Nephron (organoid): ENCODE measurements around the gene AMMECR1.

Experiments used
- H3K27ac Mint-ChIP-seq, 3 experiments: 2 replicates each; pipeline ENCODE4 v1.8.0; 2020; ENCODE audit warnings: mixed read lengths in 3 of 3, mild to moderate bottlenecking in 2 of 3, moderate library complexity in 1 of 3
- H3K27me3 Mint-ChIP-seq: 2 replicates; pipeline ENCODE4 v1.8.0; 2021; ENCODE audit warnings: low read depth, mild to moderate bottlenecking, moderate library complexity, mixed read lengths
- H3K36me3 Mint-ChIP-seq: 2 replicates; pipeline ENCODE4 v1.8.0; 2020; ENCODE audit warnings: low read depth, mixed read lengths
- H3K4me1 Mint-ChIP-seq: 2 replicates; pipeline ENCODE4 v1.8.0; 2020; ENCODE audit warnings: mixed read lengths
- H3K4me3 Mint-ChIP-seq, 3 experiments: 2 replicates each; pipeline ENCODE4 v1.8.0; 2020; ENCODE audit warnings: mild to moderate bottlenecking in 3 of 3, mixed read lengths in 3 of 3, moderate library complexity in 2 of 3
- H3K9me3 Mint-ChIP-seq: 2 replicates; pipeline ENCODE4 v1.8.0; 2020; ENCODE audit warnings: mixed read lengths
- TF ChIP-seq, protein P1 (sequence below), 3 experiments: fragments of 200-600 bp; sonication (generic); IDR thresholded peaks; one replicate each; pipeline ENCODE4 v1.5.0; 2021; ENCODE audit warnings: antibody characterized with exemption in 3 of 3; ENCODE audit not compliant: unreplicated experiment in 3 of 3

The AMMECR1 gene

DNA sequence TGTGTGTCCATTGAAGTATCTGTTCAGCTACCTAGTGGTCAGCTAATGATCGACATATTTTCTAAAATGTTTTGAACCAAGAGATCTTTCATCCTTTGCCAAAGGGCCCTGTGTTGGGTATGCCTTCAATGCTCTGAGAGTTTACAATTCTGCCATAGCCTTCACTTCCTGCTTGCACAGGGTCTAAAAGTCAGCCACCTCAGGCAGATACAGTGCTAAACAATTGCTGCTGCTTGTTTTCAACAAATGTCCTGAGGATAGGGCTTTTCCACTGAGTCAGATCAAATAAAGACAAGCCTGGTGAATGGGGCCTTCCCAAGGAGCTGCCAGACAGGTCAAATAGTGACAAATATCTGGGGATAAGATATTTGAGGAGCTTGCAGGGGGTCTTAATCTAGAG lies 16.7 kb downstream of the AMMECR1 start:
- Mint-ChIP-seq H3K4me1 (no peaks in the 10 kb centered on the region), H3K4me3 (no peak overlapping the region), H3K27me3 (no peaks in the 10 kb centered on the region), H3K27ac (no peak overlapping the region), H3K9me3 (peaks cover 14% of the 10 kb centered on the region), H3K36me3 (peaks cover 28% of the 10 kb centered on the region)
- TF ChIP-seq, protein P1, sequence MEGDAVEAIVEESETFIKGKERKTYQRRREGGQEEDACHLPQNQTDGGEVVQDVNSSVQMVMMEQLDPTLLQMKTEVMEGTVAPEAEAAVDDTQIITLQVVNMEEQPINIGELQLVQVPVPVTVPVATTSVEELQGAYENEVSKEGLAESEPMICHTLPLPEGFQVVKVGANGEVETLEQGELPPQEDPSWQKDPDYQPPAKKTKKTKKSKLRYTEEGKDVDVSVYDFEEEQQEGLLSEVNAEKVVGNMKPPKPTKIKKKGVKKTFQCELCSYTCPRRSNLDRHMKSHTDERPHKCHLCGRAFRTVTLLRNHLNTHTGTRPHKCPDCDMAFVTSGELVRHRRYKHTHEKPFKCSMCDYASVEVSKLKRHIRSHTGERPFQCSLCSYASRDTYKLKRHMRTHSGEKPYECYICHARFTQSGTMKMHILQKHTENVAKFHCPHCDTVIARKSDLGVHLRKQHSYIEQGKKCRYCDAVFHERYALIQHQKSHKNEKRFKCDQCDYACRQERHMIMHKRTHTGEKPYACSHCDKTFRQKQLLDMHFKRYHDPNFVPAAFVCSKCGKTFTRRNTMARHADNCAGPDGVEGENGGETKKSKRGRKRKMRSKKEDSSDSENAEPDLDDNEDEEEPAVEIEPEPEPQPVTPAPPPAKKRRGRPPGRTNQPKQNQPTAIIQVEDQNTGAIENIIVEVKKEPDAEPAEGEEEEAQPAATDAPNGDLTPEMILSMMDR (IDR thresholded peaks at IDR 0.05; ENCODE audit: unreplicated experiment in 3 of 3): no peak

DNA sequence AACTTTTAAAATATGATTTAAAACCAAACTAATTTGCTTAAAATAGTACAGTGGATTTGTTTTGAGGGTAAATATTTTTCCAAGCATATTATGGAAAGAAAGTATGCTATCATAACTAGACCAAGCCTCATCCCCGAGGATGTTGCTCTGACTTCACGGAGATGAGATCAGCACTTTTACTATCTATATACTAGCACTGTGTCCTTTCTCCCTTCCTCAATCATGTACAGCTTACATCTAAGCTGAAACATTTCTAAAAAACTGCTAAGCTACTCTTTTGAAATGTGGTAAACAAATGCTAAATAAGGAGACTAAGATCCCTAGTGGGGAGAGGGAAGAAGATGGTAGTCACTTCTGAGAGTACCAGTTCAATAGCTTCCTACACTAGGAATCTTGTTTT lies 23.8 kb downstream of the AMMECR1 start:
- H3K27ac Mint-ChIP-seq: no peak overlapping the region
- TF ChIP-seq, protein P1 (IDR thresholded peaks at IDR 0.05; ENCODE audit: unreplicated experiment in 3 of 3): no peak

DNA sequence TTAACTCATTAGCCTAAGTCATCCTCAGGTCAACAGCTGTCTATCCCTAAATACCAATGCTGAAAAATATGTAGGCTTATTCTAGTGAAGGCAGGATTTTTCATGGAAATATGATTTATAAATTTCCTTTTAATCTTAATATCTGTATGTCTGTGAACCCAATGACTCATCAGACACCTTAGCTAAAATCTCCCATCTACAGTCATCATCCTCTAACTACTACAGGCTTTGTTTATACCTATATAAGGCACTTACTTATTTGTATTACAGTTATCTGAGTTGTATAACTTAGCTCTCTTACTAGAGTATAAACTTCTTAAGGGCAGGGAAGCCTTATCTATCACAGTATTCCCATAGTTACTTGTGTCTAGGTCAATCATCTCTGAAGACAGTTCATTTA lies 24.2 kb downstream of the AMMECR1 start:
- Mint-ChIP-seq H3K36me3 (peaks cover 30% of the 10 kb centered on the region), H3K9me3 (peaks cover 17% of the 10 kb centered on the region), H3K27ac (no peak overlapping the region), H3K4me1 (no peaks in the 10 kb centered on the region), H3K27me3 (no peaks in the 10 kb centered on the region), H3K4me3 (no peak overlapping the region)
- TF ChIP-seq, protein P1 (IDR thresholded peaks at IDR 0.05; ENCODE audit: unreplicated experiment in 3 of 3): no peak

More for the DNA sequence above, 23.8 kb downstream of the AMMECR1 start:
- H3K27me3 Mint-ChIP-seq: no peaks in the 10 kb centered on the region
- H3K4me3 Mint-ChIP-seq: no peak overlapping the region
- peaks cover 30% of the 10 kb centered on the region for H3K36me3 Mint-ChIP-seq
- peaks cover 17% of the 10 kb centered on the region for H3K9me3 Mint-ChIP-seq
- H3K4me1 Mint-ChIP-seq: no peaks in the 10 kb centered on the region

DNA sequence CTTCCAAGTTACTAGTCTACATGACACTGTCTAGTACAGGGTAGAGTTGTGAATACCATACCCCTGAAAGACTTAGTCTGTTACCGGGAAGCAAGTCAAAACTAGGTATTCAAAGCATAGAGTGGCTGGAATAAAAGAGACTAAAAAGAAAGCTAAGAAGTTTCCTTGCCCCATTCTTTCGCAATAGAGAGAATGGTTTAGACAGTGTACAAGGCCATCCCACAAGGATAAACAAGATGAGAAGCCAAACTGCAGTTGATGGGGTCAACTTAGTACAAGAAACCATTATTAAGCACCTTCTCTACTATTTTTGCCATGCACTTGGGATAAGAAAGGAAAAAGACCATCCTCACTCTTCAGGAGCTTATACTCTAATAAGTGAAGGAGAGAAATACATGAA lies 30.3 kb downstream of the AMMECR1 start:
- Mint-ChIP-seq H3K9me3 (no peaks in the 10 kb centered on the region), H3K27me3 (no peaks in the 10 kb centered on the region), H3K4me3 (no peak overlapping the region), H3K27ac (no peak overlapping the region), H3K4me1 (no peaks in the 10 kb centered on the region), H3K36me3 (peaks cover 20% of the 10 kb centered on the region)
- TF ChIP-seq, protein P1 (IDR thresholded peaks at IDR 0.05; ENCODE audit: unreplicated experiment in 3 of 3): no peak

DNA sequence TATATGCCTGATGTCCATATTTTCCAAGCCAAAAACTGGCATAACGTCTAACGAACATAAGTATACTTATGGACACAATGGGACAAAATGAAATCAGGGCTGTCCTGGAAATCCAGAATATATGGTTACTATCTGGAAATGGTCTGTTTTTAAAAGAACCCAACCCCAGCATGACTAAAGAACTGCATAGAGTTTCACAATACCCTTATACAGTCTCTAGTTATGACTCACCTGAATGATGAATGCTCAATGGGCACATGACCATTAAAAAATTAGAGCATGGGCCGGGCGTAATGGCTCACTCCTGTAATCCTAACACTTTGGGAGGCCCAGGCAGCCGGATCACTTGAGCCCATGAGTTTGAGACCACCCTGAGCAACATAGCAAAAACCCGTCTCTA lies 31.8 kb downstream of the AMMECR1 start:
- Mint-ChIP-seq H3K4me1 (peaks cover 10% of the 10 kb centered on the region), H3K4me3 (no peak overlapping the region), H3K27me3 (no peaks in the 10 kb centered on the region), H3K27ac (no peak overlapping the region), H3K9me3 (no peaks in the 10 kb centered on the region), H3K36me3 (peaks cover 20% of the 10 kb centered on the region)
- TF ChIP-seq, protein P1 (IDR thresholded peaks at IDR 0.05; ENCODE audit: unreplicated experiment in 3 of 3): no peak

DNA sequence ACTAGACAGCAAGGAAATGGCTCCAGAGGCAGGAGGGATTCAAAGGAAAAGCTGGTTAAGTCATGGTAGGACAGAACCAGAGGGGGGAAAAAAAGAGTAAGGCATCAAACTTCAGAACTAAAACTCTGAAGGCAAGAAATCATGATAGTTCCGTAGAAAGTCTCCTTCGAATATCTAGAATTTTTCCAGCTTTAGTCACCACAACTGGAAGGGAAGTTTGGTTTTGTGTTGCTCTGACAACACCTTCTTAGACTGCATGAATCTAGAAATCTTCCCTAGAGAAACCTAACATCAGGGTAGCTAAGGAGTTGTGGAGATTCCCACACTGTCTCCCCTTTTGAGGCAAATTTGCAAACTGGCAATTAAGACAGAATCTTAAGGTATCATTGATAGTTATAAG lies 33.7 kb downstream of the AMMECR1 start:
- TF ChIP-seq, protein P1 (IDR thresholded peaks at IDR 0.05; ENCODE audit: unreplicated experiment in 3 of 3): no peak

More for the DNA sequence above, 33.7 kb downstream of the AMMECR1 start:
- no peaks in the 10 kb centered on the region for H3K9me3 Mint-ChIP-seq
- H3K27ac Mint-ChIP-seq: no peak overlapping the region
- H3K4me1 Mint-ChIP-seq: peaks cover 11% of the 10 kb centered on the region
- no peaks in the 10 kb centered on the region for H3K27me3 Mint-ChIP-seq
- peaks cover 16% of the 10 kb centered on the region for H3K36me3 Mint-ChIP-seq
- no peak overlapping the region for H3K4me3 Mint-ChIP-seq
